Neural cell (in vitro differentiated cells): ENCODE results near the gene RIPOR1.

Source experiments
- CTCF ChIP-seq: fragments of 450-650 bp; IDR thresholded peaks from 2 replicates; pipeline ENCODE4 v1.5.1; 2014; ENCODE audit warnings: antibody characterized with exemption, mild to moderate bottlenecking, moderate library complexity; ENCODE audit not compliant: poor library complexity, severe bottlenecking
- EP300 ChIP-seq: fragments of 450-650 bp; conservative IDR thresholded peaks from 2 replicates; pipeline ENCODE4 v1.6.1; 2014; ENCODE audit warnings: antibody characterized with exemption, mild to moderate bottlenecking, moderate library complexity; ENCODE audit not compliant: poor library complexity, severe bottlenecking
- MXI1 ChIP-seq: fragments of 450-650 bp; conservative IDR thresholded peaks from 2 replicates; pipeline ENCODE4 v1.6.1; 2014; ENCODE audit warnings: antibody characterized with exemption, mild to moderate bottlenecking; ENCODE audit not compliant: poor library complexity, severe bottlenecking
- POLR2AphosphoS5 ChIP-seq: IDR thresholded peaks from 2 replicates; pipeline ENCODE4 v1.6.1; 2012
- RAD21 ChIP-seq: fragments of 450-650 bp; conservative IDR thresholded peaks from 2 replicates; pipeline ENCODE4 v1.6.1; 2014; ENCODE audit warnings: antibody characterized with exemption, mild to moderate bottlenecking, moderate library complexity
- REST ChIP-seq: IDR thresholded peaks from 2 replicates; pipeline ENCODE4 v1.6.1; 2012; ENCODE audit warnings: borderline replicate concordance
- TAF1 ChIP-seq: IDR thresholded peaks from 2 replicates; pipeline ENCODE4 v1.6.1; 2012; ENCODE audit warnings: low read depth

- TF ChIP-seq MXI1 (no peak), REST (no peak), RAD21 (no peak), CTCF (no peak), EP300 (no peak), POLR2AphosphoS5 (no peak), TAF1 (no peak)
These were observed 30.2 kb downstream of the RIPOR1 start for GRCh38 chr16:67558859-67559258.
